ENCODE results near the gene CORO2B.

CORO2B gene

GRCh38 chr15:68650901-68651709 is 72.3 kb downstream of the CORO2B start:
- DNase-seq (ENCODE audit: low read depth), result no peak
- in situ Hi-C loops (cut with HindIII; ENCODE audit: low sequenced_read_pairs), result no loop called here
- no peak overlapping the region for H3K4me3 ChIP-seq (ENCODE audit: low read depth, low read length)
- TF ChIP-seq, protein P1, sequence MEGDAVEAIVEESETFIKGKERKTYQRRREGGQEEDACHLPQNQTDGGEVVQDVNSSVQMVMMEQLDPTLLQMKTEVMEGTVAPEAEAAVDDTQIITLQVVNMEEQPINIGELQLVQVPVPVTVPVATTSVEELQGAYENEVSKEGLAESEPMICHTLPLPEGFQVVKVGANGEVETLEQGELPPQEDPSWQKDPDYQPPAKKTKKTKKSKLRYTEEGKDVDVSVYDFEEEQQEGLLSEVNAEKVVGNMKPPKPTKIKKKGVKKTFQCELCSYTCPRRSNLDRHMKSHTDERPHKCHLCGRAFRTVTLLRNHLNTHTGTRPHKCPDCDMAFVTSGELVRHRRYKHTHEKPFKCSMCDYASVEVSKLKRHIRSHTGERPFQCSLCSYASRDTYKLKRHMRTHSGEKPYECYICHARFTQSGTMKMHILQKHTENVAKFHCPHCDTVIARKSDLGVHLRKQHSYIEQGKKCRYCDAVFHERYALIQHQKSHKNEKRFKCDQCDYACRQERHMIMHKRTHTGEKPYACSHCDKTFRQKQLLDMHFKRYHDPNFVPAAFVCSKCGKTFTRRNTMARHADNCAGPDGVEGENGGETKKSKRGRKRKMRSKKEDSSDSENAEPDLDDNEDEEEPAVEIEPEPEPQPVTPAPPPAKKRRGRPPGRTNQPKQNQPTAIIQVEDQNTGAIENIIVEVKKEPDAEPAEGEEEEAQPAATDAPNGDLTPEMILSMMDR (IDR thresholded peaks at IDR 0.05; ENCODE audit: low read depth, low read length, missing control alignments), result peak; percentile 70

GRCh38 chr15:68651916-68652525 is 73.2 kb downstream of the CORO2B start:
- H3K4me3 ChIP-seq (ENCODE audit: low read depth, low read length), result no peak overlapping the region
- in situ Hi-C loops (cut with HindIII; ENCODE audit: low sequenced_read_pairs), result no loop called here
- no peak for DNase-seq (ENCODE audit: low read depth)
- TF ChIP-seq, protein P1 (IDR thresholded peaks at IDR 0.05; ENCODE audit: low read depth, low read length, missing control alignments), result no peak

GRCh38 chr15:68653031-68653635 is 74.3 kb downstream of the CORO2B start:
- in situ Hi-C loops (cut with HindIII; ENCODE audit: low sequenced_read_pairs), result no loop called here
- no peak for DNase-seq (ENCODE audit: low read depth)
- TF ChIP-seq, protein P1 (IDR thresholded peaks at IDR 0.05; ENCODE audit: low read depth, low read length, missing control alignments), result no peak
- no peak overlapping the region for H3K4me3 ChIP-seq (ENCODE audit: low read depth, low read length)

GRCh38 chr15:68653801-68654200 is 75.0 kb downstream of the CORO2B start:
- no peak for DNase-seq (ENCODE audit: low read depth)
- H3K4me3 ChIP-seq (ENCODE audit: low read depth, low read length), result no peak overlapping the region
- TF ChIP-seq, protein P1 (IDR thresholded peaks at IDR 0.05; ENCODE audit: low read depth, low read length, missing control alignments), result no peak
- in situ Hi-C loops (cut with HindIII; ENCODE audit: low sequenced_read_pairs), result no loop called here

GRCh38 chr15:68654786-68655560 is 76.2 kb downstream of the CORO2B start:
- in situ Hi-C loops (cut with HindIII; ENCODE audit: low sequenced_read_pairs), result no loop called here
- H3K4me3 ChIP-seq (ENCODE audit: low read depth, low read length), result no peak overlapping the region
- TF ChIP-seq, protein P1 (IDR thresholded peaks at IDR 0.05; ENCODE audit: low read depth, low read length, missing control alignments), result no peak
- DNase-seq (ENCODE audit: low read depth), result no peak

Data from astrocyte of the cerebellum (primary cell).